A673 (cell line): ENCODE results near the gene RAB13. TPM values are rescaled to one million over a fixed set of nuclear protein-coding genes. Genes with fewer than 3 reads are reported as not detected.

Source experiments
- BruUV-seq: library from RNA; stranded (reverse); fragments of 400-500 nt; replicated peaks from 2 replicates; lab custom pipeline; 2021; lab: Mats Ljungman, UMichigan
- CTCF ChIA-PET: fragments of 300-600 bp; sonication (Branson Sonifier 250); formaldehyde crosslinking; loops from one replicate; lab custom pipeline; 2022; ENCODE audit warnings: antibody characterized with exemption; lab: Charles Lee
- POLR2A ChIA-PET: fragments of 300-600 bp; sonication (Branson Sonifier 250); formaldehyde crosslinking; loops from one replicate; lab custom pipeline; 2022; ENCODE audit warnings: antibody characterized with exemption; ENCODE audit not compliant: low non-redundant PET; lab: Charles Lee
- DNase-seq: peaks from one replicate; pipeline ENCODE4 v3.0.0-alpha.2; 2015; ENCODE audit warnings: low spot score
- H3K27ac ChIP-seq: fragments of 200-600 bp; sonication (generic); 2 replicates; pipeline ENCODE4 v1.5.1; 2016; ENCODE audit warnings: mixed run types, low read depth, mild to moderate bottlenecking, mixed read lengths, antibody characterized with exemption, low read length; ENCODE audit not compliant: poor library complexity, severe bottlenecking
- H3K27me3 ChIP-seq: fragments of 200-600 bp; sonication (generic); replicated peaks from 2 replicates; pipeline ENCODE4 v1.6.1; 2017; ENCODE audit warnings: mixed run types, low read depth, mild to moderate bottlenecking, mixed read lengths, antibody characterized with exemption, low read length; ENCODE audit not compliant: insufficient read depth, poor library complexity
- H3K36me3 ChIP-seq: fragments of 200-600 bp; sonication (generic); 2 replicates; pipeline ENCODE4 v1.6.1; 2016; ENCODE audit warnings: mixed run types, mild to moderate bottlenecking, mixed read lengths, antibody characterized with exemption, low read length; ENCODE audit not compliant: insufficient read depth, poor library complexity, severe bottlenecking
- H3K4me1 ChIP-seq: fragments of 200-600 bp; sonication (generic); 2 replicates; pipeline ENCODE4 v1.6.1; 2017; ENCODE audit warnings: mixed run types, mild to moderate bottlenecking, mixed read lengths, antibody characterized with exemption, low read length; ENCODE audit not compliant: insufficient read depth, poor library complexity, severe bottlenecking
- H3K4me3 ChIP-seq: fragments of 200-600 bp; sonication (generic); 2 replicates; pipeline ENCODE4 v1.5.1; 2016; ENCODE audit warnings: low read depth, mixed run types, mild to moderate bottlenecking, mixed read lengths, low read length; ENCODE audit not compliant: poor library complexity, severe bottlenecking
- H3K9me3 ChIP-seq: fragments of 200-600 bp; sonication (generic); 2 replicates; pipeline ENCODE4 v1.6.1; 2016; ENCODE audit warnings: mixed run types, low read depth, mild to moderate bottlenecking, mixed read lengths, antibody characterized with exemption, low read length; ENCODE audit not compliant: poor library complexity, severe bottlenecking
- CTCF ChIP-seq: fragments of 300-800, 200-600 bp; sonication (generic); conservative IDR thresholded peaks from 2 replicates; pipeline ENCODE4 v1.5.1; 2017; ENCODE audit warnings: low read depth, mild to moderate bottlenecking, antibody characterized with exemption, low read length, moderate library complexity, mixed read lengths
- EZH2 ChIP-seq: fragments of 200-600 bp; sonication (generic); IDR thresholded peaks from 2 replicates; pipeline ENCODE4 v1.6.1; 2017; ENCODE audit warnings: borderline replicate concordance, low read depth, mild to moderate bottlenecking, mixed read lengths, antibody characterized with exemption, low read length; ENCODE audit not compliant: poor library complexity, severe bottlenecking
- intact Hi-C: fragments of 100-400 bp; cut with micrococcal nuclease; formaldehyde crosslinking; loops from one replicate; pipeline ENCODE4 v1.10.0; 2022; ENCODE audit not compliant: unreplicated experiment
- total RNA-seq: library from RNA; stranded (reverse); gene quantifications from 2 replicates; pipeline ENCODE4 v1.2.3, GENCODE V29; 2021

Gene RAB13
- total RNA-seq, 1 experiment from 2014 or later, result 206 TPM

GRCh38 chr1:153936011-153936802 lies 49.9 kb downstream of the RAB13 start:
- Histone ChIP-seq H3K36me3 (peaks cover 19% of the 10 kb centered on the region), H3K27me3 (no peaks in the 10 kb centered on the region), H3K4me3 (no peak overlapping the region), H3K27ac (no peak overlapping the region), H3K9me3 (no peaks in the 10 kb centered on the region), H3K4me1 (no peaks in the 10 kb centered on the region)
- BruUV-seq, result no TSS peak
- CTCF ChIA-PET, result no interaction called here
- DNase-seq, result no peak
- intact Hi-C loops, result no loop called here
- no peak for TF ChIP-seq EZH2
- no peak for TF ChIP-seq CTCF
- POLR2A ChIA-PET, result no interaction called here

GRCh38 chr1:153934746-153935145 lies 51.4 kb downstream of the RAB13 start:
- H3K9me3 ChIP-seq, result no peaks in the 10 kb centered on the region
- BruUV-seq, result no TSS peak
- no peaks in the 10 kb centered on the region for H3K27me3 ChIP-seq
- no peak overlapping the region for H3K27ac ChIP-seq
- TF ChIP-seq CTCF (no peak), EZH2 (no peak)
- CTCF ChIA-PET, result no interaction called here
- H3K36me3 ChIP-seq, result peaks cover 19% of the 10 kb centered on the region
- H3K4me1 ChIP-seq, result no peaks in the 10 kb centered on the region
- intact Hi-C loops, result no loop called here
- H3K4me3 ChIP-seq, result no peak overlapping the region
- DNase-seq, result no peak
- POLR2A ChIA-PET, result no interaction called here

GRCh38 chr1:153933955-153934354 lies 52.2 kb downstream of the RAB13 start:
- H3K36me3 ChIP-seq, result peaks cover 19% of the 10 kb centered on the region
- H3K9me3 ChIP-seq, result no peaks in the 10 kb centered on the region
- ChIA-PET CTCF (no interaction called here), POLR2A (no interaction called here)
- H3K27ac ChIP-seq, result no peak overlapping the region
- peaks cover 4% of the 10 kb centered on the region for H3K4me1 ChIP-seq
- intact Hi-C loops, result no loop called here
- no TSS peak for BruUV-seq
- H3K4me3 ChIP-seq, result no peak overlapping the region
- no peak for TF ChIP-seq CTCF
- no peak for DNase-seq
- no peaks in the 10 kb centered on the region for H3K27me3 ChIP-seq
